HepG2 (cell line): ENCODE measurements around the gene DENND2D. TPM values are rescaled to one million over a fixed set of nuclear protein-coding genes. Genes with fewer than 3 reads are reported as not detected.

Experiments
- FOXC1 ChIP-seq: sonication (generic); formaldehyde crosslinking; IDR thresholded peaks from 2 replicates; pipeline ENCODE4 v1.8.0; 2022; ENCODE audit warnings: mild to moderate bottlenecking, missing genetic modification reagents, borderline replicate concordance
- KDM1A ChIP-seq: IDR thresholded peaks from 2 replicates; pipeline ENCODE4 v1.6.1; 2016; ENCODE audit warnings: missing compliant biosample characterization
- MED1 ChIP-seq: sonication (generic); formaldehyde crosslinking; IDR thresholded peaks from 2 replicates; pipeline ENCODE4 v1.4.0; 2020; ENCODE audit warnings: missing genetic modification reagents
- MXI1 ChIP-seq: IDR thresholded peaks from 3 replicates; pipeline ENCODE4 v1.6.1; 2012; ENCODE audit warnings: low read depth, low read length, inconsistent platforms, borderline replicate concordance
- RBFOX2 ChIP-seq: fragments of 200-400 bp; formaldehyde crosslinking; IDR thresholded peaks from 2 replicates; pipeline ENCODE4 v1.6.1; 2017; ENCODE audit warnings: low read depth, mild to moderate bottlenecking, low read length
- SNAPC2 ChIP-seq: sonication (generic); formaldehyde crosslinking; IDR thresholded peaks from 2 replicates; pipeline ENCODE4 v1.8.1; 2022; ENCODE audit warnings: mild to moderate bottlenecking, missing genetic modification reagents
- ZBTB7A ChIP-seq: sonication (generic); formaldehyde crosslinking; IDR thresholded peaks from 2 replicates; pipeline ENCODE4 v1.8.0; 2022; ENCODE audit warnings: mild to moderate bottlenecking, missing genetic modification reagents
- ZFP37 ChIP-seq: sonication (generic); formaldehyde crosslinking; IDR thresholded peaks from 2 replicates; pipeline ENCODE4 v1.4.0; 2020; ENCODE audit warnings: missing genetic modification reagents, borderline replicate concordance
- ZNF205 ChIP-seq: IDR thresholded peaks from 2 replicates; pipeline ENCODE4 v1.6.1; 2018; ENCODE audit warnings: missing biosample characterization, missing genetic modification reagents
- ZNF230 ChIP-seq: sonication (generic); formaldehyde crosslinking; IDR thresholded peaks from 2 replicates; pipeline ENCODE4 v1.4.0; 2020; ENCODE audit warnings: mild to moderate bottlenecking, missing genetic modification reagents
- ZNF34 ChIP-seq: sonication (generic); formaldehyde crosslinking; IDR thresholded peaks from 2 replicates; pipeline ENCODE4 v1.4.0; 2020; ENCODE audit warnings: mild to moderate bottlenecking, missing genetic modification reagents, borderline replicate concordance
- ZNF547 ChIP-seq: sonication (generic); formaldehyde crosslinking; IDR thresholded peaks from 2 replicates; pipeline ENCODE4 v1.5.1; 2020; ENCODE audit warnings: mild to moderate bottlenecking, missing genetic modification reagents
- ZNF598 ChIP-seq: sonication (generic); formaldehyde crosslinking; IDR thresholded peaks from 2 replicates; pipeline ENCODE4 v1.5.1; 2020; ENCODE audit warnings: mild to moderate bottlenecking, missing genetic modification reagents, borderline replicate concordance
- ZNF7 ChIP-seq: IDR thresholded peaks from 2 replicates; pipeline ENCODE4 v1.6.1; 2016; ENCODE audit warnings: missing biosample characterization, missing genetic modification reagents
- ZNF776 ChIP-seq: sonication (generic); formaldehyde crosslinking; IDR thresholded peaks from 2 replicates; pipeline ENCODE4 v1.4.0; 2020; ENCODE audit warnings: mild to moderate bottlenecking, missing genetic modification reagents
- ZNF883 ChIP-seq: sonication (generic); formaldehyde crosslinking; IDR thresholded peaks from 2 replicates; pipeline ENCODE4 v1.5.1; 2020; ENCODE audit warnings: mild to moderate bottlenecking, missing genetic modification reagents; ENCODE audit errors: not compliant biosample characterization
- polyA plus RNA-seq, 8 experiments: library from polyadenylated mRNA; depleted of rRNA in 3 of 8; stranded (reverse) in 7 of 8; unstranded in 1 of 8; fragments of >200 nt; fragmentation: Illumina TruSeq in 4 of 8; extraction: Trizol in 4 of 8; gene quantifications; 2 replicates each; pipeline versions ENCODE4 v1.2.1 to v1.2.3, GENCODE V29; 2011 to 2016; ENCODE audit warnings: low read depth in 4 of 8, missing spikeins in 1 of 8, mixed read lengths in 1 of 8; ENCODE audit not compliant: insufficient read depth in 1 of 8
- total RNA-seq, 5 experiments: library from RNA; depleted of rRNA; stranded (reverse); fragments of >200 nt; fragmentation: Illumina TruSeq; extraction: Trizol; gene quantifications; 2 replicates each; pipeline ENCODE4 v1.2.3, GENCODE V29; 2016; ENCODE audit warnings: low read depth in 1 of 5
- TF ChIP-seq, protein P1 (sequence below): IDR thresholded peaks from 2 replicates; pipeline ENCODE4 v1.6.1; 2016; ENCODE audit warnings: control low read depth
- TF ChIP-seq, protein P2 (sequence below): IDR thresholded peaks from 2 replicates; pipeline ENCODE4 v1.6.1; 2016; ENCODE audit warnings: mild to moderate bottlenecking
- TF ChIP-seq, protein P3 (sequence below): sonication (generic); formaldehyde crosslinking; IDR thresholded peaks from 2 replicates; pipeline ENCODE4 v1.5.1; 2020; ENCODE audit warnings: mild to moderate bottlenecking, missing genetic modification reagents, moderate library complexity
- TF ChIP-seq, protein P4 (sequence below): sonication (generic); formaldehyde crosslinking; IDR thresholded peaks from 2 replicates; pipeline ENCODE4 v1.4.0; 2020; ENCODE audit warnings: missing genetic modification reagents
- TF ChIP-seq, protein P5 (sequence below): sonication (generic); formaldehyde crosslinking; IDR thresholded peaks from 2 replicates; pipeline ENCODE4 v1.4.0; 2020; ENCODE audit warnings: mild to moderate bottlenecking, missing genetic modification reagents
- TF ChIP-seq, protein P6 (sequence below): sonication (generic); formaldehyde crosslinking; IDR thresholded peaks from 2 replicates; pipeline ENCODE4 v1.4.0; 2020; ENCODE audit warnings: missing genetic modification reagents; ENCODE audit errors: not compliant biosample characterization

Gene DENND2D
- total and polyA plus RNA-seq, 2 of the 13 experiments (the other 11 are each of a cell fraction or from before 2014, with no cell fraction given) = 0.04 TPM; not detected in 1

DNA sequence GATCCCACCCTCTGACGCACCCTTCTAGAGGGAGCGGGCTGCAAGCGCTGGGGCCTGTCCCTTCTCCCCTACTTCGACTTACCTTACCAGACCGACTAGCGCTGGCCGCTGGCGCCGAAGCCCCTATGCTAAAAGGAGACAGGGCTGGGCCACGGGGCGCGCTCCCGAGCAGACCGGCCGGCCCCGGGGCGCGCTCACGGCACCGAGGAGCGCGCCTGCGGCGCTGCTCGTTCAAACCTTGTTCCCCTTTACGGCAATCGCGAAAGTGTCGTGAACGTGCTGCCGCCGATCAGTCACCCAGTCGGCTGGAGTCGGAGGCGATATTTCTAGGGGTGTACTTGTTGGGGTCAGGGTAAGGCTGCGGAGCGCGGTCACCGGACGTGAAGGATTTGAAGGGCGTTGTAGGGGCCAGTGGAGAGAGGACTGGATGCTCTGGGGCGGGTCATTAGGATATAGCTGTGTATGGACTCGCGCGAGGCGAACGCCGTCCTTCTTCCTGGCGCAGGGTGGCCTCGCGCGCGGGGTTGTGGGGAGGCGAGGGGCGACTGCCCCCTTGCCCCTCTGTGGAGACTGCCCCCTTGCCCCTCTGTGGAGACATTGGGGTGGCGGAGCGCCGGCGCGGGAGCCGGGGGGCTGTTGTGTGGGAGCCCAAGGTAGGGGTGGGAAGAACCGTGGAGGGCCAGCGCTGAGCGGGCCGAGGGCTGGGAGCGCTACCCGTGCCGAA, 60.3 kb downstream of the DENND2D start, which contains the start of the genes CEPT1 and DRAM2 (continued):
- no peak for TF ChIP-seq KDM1A (CRISPR knock-in tag)
- TF ChIP-seq MXI1 = 0 out of 3 replicates have a peak, but pooled peaks have one; percentile 36
- TF ChIP-seq ZNF205 (CRISPR knock-in tag) = no peak; the same call in 1 of the 2 replicates
- peak; percentile 34; the same call in 1 of the 2 replicates for TF ChIP-seq ZNF598
- TF ChIP-seq, protein P1, sequence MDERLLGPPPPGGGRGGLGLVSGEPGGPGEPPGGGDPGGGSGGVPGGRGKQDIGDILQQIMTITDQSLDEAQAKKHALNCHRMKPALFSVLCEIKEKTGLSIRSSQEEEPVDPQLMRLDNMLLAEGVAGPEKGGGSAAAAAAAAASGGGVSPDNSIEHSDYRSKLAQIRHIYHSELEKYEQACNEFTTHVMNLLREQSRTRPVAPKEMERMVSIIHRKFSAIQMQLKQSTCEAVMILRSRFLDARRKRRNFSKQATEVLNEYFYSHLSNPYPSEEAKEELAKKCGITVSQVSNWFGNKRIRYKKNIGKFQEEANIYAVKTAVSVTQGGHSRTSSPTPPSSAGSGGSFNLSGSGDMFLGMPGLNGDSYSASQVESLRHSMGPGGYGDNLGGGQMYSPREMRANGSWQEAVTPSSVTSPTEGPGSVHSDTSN (CRISPR knock-in tag) = no peak
- peak; percentile 93 for TF ChIP-seq ZNF7 (CRISPR knock-in tag)
- TF ChIP-seq ZNF34 (CRISPR knock-in tag) = no peak
- peak; percentile 61; the same call in 1 of the 2 replicates for TF ChIP-seq ZNF776
- TF ChIP-seq ZNF230 (CRISPR knock-in tag) = no peak; the same call in 1 of the 2 replicates
- TF ChIP-seq, protein P2, sequence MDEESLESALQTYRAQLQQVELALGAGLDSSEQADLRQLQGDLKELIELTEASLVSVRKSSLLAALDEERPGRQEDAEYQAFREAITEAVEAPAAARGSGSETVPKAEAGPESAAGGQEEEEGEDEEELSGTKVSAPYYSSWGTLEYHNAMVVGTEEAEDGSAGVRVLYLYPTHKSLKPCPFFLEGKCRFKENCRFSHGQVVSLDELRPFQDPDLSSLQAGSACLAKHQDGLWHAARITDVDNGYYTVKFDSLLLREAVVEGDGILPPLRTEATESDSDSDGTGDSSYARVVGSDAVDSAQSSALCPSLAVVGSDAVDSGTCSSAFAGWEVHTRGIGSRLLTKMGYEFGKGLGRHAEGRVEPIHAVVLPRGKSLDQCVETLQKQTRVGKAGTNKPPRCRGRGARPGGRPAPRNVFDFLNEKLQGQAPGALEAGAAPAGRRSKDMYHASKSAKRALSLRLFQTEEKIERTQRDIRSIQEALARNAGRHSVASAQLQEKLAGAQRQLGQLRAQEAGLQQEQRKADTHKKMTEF (CRISPR knock-in tag) = peak; percentile 65
- TF ChIP-seq, protein P3, sequence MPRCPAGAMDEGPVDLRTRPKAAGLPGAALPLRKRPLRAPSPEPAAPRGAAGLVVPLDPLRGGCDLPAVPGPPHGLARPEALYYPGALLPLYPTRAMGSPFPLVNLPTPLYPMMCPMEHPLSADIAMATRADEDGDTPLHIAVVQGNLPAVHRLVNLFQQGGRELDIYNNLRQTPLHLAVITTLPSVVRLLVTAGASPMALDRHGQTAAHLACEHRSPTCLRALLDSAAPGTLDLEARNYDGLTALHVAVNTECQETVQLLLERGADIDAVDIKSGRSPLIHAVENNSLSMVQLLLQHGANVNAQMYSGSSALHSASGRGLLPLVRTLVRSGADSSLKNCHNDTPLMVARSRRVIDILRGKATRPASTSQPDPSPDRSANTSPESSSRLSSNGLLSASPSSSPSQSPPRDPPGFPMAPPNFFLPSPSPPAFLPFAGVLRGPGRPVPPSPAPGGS = peak; percentile 81; the same call in 1 of the 2 replicates
- peak; percentile 74 for TF ChIP-seq ZBTB7A (CRISPR knock-in tag)
- TF ChIP-seq, protein P4, sequence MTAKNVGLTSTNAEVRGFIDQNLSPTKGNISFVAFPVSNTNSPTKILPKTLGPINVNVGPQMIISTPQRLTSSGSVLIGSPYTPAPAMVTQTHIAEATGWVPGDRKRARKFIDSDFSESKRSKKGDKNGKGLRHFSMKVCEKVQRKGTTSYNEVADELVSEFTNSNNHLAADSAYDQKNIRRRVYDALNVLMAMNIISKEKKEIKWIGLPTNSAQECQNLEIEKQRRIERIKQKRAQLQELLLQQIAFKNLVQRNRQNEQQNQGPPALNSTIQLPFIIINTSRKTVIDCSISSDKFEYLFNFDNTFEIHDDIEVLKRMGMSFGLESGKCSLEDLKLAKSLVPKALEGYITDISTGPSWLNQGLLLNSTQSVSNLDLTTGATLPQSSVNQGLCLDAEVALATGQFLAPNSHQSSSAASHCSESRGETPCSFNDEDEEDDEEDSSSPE (CRISPR knock-in tag) = peak; percentile 50
- TF ChIP-seq, protein P5, sequence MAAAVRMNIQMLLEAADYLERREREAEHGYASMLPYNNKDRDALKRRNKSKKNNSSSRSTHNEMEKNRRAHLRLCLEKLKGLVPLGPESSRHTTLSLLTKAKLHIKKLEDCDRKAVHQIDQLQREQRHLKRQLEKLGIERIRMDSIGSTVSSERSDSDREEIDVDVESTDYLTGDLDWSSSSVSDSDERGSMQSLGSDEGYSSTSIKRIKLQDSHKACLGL = peak; percentile 72
- peak; percentile 68; the same call in 1 of the 2 replicates for TF ChIP-seq ZNF547 (CRISPR knock-in tag)
- peak; percentile 94 for TF ChIP-seq RBFOX2
- peak; percentile 51 for TF ChIP-seq MED1 (CRISPR knock-in tag)
- TF ChIP-seq FOXC1 = peak; percentile 47; the same call in 1 of the 2 replicates
- no peak for TF ChIP-seq SNAPC2 (CRISPR knock-in tag)
- TF ChIP-seq, protein P6, sequence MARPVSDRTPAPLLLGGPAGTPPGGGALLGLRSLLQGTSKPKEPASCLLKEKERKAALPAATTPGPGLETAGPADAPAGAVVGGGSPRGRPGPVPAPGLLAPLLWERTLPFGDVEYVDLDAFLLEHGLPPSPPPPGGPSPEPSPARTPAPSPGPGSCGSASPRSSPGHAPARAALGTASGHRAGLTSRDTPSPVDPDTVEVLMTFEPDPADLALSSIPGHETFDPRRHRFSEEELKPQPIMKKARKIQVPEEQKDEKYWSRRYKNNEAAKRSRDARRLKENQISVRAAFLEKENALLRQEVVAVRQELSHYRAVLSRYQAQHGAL (CRISPR knock-in tag) = no peak
- peak; percentile 69 for TF ChIP-seq ZNF883 (CRISPR knock-in tag)
- TF ChIP-seq ZFP37 (CRISPR knock-in tag) = 0 out of 2 replicates have a peak, but pooled peaks have one; percentile 46
